HG03095 (cell line): Measurements from ENCODE around the gene NNT.
"Not testable (repeated sequence)": the region's sequence is repeated elsewhere in the genome, so short reads cannot be mapped to it uniquely, and the experiment has no call there.

ENCODE experiments used
- ATAC-seq: cut with Tn5 transposase; IDR thresholded peaks from one replicate; pipeline ENCODE4 v1.9.1; 2021; ENCODE audit warnings: moderate library complexity; ENCODE audit not compliant: unreplicated experiment

Gene NNT

DNA sequence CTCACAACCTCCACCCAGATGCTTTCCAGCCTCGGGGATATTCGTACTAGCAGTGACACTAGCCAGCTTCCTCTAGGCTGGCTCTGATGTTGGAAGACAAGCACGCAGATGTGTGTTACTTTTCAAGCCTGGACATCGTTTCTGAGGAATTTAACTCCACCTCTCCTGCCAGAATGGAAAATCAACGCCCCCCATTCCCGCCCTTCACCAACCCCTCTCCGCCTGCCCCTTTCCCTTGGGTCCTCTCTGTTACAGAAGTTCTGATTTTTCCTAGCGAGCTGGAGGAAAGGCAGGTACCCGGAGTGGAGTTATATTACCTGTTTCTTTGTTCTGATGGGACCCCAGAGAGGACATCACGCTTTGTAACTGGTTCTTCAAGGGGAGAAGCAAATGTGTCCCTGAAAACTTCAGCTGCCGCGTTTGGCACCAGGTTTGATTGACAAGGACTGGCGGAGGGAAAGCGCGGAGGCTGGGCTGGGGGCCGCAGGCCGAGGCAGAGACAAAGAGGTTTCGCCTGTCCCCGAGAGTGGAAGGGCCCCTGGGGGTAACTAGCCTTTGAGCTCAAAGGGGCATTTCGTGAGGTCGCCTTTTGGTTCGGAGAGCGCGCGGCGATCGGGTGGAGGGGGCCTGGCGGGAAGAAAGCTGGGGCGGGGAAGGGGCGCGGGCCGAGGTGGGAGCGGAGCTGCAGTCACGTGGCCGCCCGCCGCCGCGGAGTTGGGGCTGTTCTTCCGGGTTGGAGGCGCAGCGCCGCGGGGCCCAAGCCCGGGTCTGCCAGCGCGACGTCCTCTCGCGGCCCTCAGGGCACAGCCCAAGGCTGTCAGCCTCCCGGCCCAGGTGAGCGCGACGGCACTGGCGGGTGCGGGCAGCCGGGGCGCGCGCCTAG is at the start of gene NNT:
Gene NNT (plus strand): TSS at position 720 of the 883 bp plus-strand sequence. CDS start 6,016 bp downstream, outside the sequence.
- ATAC-seq: peak; percentile 76

DNA sequence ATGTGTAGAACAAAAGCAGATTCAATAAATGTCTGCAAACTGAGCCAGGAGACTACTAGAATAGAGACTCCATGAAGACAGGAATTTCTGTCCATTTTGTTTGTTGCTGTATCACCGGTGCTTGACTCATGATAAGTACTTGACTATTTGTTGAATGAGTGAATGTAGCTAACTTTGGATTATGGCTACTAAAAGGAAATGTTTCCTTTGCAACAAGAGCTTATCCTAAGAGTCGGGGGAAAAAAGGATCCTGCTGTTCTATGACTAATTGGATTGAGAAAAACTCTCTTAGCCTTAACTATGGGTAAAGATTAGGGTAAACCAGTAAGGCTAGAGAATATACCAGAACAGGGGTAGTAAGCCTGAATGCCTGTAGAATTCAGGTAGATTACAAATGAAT is 49.6 kb upstream of the NNT start:
- ATAC-seq: no peak

DNA sequence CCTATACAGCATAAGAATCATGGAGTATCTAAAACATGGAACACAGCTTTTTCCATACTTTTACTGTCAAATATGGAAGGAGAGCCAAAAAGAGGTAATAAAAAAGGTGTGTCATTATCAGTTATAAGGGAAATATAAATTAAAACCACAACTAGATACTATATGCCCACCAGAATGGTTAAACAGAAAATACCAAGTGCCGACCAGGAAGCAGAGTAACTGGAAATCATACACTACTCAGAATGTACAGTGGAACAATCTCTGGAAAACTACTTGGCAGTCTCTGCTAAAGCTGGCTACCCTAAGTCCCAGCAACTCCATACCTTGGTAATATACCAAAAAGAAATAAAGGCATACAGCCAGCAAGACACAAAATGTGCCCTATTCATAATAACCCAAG is 48.5 kb upstream of the NNT start:
- no peak for ATAC-seq

GRCh38 chr5:43555895-43556606 is 46.9 kb upstream of the NNT start:
- ATAC-seq: peak; percentile 30

DNA sequence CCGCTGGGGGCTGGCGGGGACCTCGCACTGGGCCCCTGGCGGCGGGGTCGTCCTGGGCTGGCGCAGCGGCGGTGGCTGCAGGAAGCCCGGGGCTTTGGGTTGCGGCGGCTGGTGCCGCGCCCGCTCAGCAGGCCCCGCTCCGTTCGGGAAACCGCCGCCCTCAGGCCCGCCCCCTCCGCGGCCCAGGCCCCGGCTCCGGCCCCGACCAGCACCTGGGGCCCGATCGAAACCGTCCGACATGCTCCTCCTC is 46.4 kb upstream of the NNT start:
- ATAC-seq: peak; percentile 88

GRCh38 chr5:43556857-43557542 is 46.0 kb upstream of the NNT start, which contains the start of gene PAIP1:
Gene PAIP1, minus strand, starts transcription at chr5:43557077. Its CDS starts 231 bp downstream, at chr5:43556846.
- ATAC-seq: peak; percentile 75

DNA sequence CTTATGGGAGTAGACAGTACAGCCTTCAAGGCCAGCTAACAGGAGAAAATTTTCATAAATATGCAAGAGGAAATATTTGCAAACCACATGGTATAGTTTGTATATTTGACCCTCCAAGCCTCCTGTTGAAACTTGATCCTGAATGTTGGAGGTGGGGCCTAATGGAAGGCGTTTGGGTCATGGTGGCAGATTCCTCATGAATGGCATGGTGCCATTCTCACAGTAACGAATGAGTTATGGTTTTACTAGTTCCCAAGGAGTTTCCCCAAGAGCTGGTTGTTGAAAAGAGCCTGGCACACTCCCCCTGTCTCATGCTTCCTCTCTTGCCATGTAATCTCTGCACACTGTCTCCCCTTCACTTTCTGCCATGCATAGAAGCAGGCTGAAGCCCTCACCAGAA is 42.9 kb upstream of the NNT start:
- ATAC-seq: no peak

GRCh38 chr5:43561356-43561755 is 41.6 kb upstream of the NNT start:
- no peak for ATAC-seq

DNA sequence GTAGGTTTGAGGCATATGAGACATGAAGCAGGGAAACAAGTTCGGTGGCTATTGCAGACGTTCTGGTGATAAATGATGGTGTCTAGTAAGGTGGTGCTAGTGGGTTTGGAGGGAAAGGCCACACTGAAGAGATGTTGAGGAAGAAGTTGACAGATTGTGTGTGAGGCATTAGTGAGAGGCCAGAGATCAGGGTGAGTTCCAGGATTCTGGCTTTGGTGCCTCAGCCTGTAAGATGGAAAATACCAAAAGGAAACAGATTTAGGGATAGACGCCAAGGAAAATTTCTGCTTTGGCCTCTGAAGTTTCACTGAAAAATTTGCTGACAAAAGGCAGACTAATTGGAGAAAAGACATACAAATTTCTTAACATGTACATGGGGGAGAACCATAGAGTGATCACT is 39.7 kb upstream of the NNT start:
- no peak for ATAC-seq

GRCh38 chr5:43564289-43564850 is 38.6 kb upstream of the NNT start:
- ATAC-seq: no peak

- ATAC-seq: no peak
Observed at GRCh38 chr5:43565043-43565442, 37.9 kb upstream of the NNT start.

DNA sequence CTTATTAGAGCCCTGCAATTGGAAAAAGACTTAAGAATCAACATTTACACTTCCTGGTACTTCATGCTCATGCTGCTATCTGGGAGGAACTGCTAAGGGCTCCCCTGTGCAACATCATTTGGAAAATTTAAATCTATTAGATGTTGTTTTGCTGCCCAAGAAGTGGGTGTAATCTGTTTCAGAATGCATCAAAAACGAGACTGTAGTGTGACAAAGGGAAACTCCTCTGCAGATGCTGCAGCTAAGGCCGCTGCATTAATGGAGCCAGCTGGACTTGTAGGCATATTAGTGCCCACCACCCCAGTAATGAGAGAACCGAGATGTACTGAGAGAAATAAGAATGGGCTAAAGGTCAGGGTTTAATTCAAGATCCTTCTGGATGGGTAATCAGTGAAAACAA is 35.0 kb upstream of the NNT start:
- no peak for ATAC-seq

GRCh38 chr5:43569236-43569746 is 33.7 kb upstream of the NNT start:
- no peak for ATAC-seq

DNA sequence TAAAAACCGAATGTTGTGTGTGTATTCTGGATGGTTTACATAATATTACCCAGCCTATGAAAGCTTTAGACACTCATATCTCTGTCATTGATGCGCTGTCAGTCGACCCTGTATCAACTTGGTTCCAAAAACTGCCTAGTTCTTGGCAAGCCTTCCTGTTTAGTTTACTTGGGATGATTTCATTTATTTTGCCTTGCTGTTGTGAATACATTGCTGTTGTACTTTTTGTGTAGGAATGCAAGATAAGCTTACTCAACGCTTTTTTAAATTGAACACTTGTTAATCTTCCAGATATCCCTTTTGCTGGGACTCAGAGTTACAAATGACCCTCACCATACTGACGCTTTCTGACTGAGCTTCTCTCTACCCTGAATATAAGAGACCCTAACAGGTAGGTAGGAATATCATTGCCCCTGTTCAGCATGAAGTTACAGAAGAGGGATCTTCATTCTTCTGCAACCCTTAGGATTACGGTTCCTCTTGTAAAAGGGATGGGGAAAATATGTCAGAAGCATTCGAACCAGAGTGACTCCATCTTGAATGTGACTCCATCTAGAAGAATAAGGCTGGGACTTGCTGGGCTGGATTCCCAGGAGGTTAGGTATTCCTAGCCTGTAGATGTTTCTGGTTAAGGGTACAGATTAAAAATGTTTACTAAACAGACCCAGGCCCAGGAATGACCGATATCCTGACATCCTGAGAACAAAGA is 32.4 kb upstream of the NNT start:
- ATAC-seq: no peak

DNA sequence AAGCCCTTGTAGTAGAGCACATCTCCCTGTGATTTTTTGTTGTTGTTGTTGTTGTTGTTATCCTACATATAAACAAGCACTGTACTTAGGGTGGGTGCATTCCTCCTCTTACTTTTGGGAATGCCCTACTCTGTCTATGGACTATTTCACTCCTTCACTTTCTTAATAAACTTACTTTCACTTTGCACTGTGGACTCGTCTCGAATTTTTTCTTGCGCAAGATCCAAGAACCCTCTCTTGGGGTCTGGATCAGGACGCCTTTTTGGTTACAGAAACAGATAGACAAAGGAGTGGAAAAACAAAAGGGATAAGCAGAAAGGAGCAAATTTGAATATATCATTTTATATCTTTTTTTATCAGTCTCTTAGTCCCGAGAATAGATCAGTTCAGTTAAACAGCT is 31.7 kb upstream of the NNT start:
- ATAC-seq: no peak

DNA sequence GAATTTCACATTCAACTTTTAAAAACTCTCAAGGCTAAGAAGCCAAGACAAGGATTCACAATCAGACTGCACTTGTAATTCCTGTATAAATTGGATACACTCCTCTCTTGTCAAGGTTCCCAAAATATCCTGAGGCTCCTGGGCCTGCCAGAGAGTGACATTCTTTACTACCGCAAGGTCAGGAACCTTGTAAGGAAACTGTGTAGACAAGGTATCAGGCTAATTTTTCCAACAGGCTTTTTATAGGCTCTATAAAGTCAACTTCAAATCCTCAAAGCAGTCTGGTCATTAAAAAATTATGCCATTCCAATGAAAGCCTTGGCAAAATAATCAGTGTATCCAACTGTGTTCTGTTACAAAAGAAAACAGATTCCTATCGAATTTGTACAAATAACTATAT is 30.6 kb upstream of the NNT start:
- no peak for ATAC-seq

DNA sequence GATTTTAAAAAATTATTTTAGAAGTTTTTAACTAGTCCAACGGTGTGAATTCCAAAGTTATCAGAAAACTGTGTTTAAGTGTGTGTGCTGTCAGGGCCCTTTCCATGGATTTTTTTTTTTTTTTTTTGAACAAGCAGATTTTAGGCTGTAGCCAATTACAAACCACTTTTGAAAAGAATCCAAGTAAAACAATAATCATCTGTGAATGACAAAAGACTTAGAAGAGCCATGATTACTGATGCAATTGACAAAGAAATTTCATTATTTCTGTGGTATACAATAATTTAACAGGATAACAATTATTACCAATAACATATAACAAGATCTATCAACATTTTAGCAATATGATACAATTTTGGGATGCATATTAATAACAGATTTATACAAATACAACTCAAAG is 29.9 kb upstream of the NNT start:
- no peak for ATAC-seq

DNA sequence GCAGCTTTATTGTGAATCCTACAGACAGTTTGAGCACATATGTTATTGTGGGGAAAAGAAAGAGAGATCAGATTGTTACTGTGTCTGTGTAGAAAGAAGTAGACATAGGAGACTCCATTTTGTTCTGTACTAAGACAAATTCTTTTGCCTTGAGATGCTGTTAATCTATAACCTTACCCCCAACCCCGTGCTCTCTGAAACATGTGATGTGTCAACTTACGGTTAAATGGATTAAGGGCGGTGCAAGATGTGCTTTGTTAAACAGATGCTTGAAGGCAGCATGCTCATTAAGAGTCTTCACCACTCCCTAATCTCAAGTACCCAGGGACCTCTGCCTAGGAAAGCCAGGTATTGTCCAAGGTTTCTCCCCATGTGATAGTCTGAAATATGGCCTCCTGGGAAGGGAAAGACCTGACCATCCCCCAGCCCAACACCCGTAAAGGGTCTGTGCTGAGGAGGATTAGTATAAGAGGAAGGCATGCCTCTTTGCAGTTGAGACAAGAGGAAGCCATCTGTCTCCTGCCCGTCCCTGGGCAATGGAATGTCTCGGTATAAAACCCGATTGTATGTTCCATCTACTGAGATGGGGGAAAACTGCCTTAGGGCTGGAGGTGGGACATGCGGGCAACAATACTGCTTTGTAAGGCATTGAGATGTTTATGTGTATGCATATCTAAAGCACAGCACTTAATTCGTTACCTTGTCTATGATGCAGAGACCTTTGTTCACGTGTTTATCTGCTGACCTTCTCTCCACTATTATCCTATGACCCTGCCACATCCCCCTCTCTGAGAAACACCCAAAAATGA is 22.4 kb upstream of the NNT start:
- not testable (repeated sequence) for ATAC-seq

GRCh38 chr5:43581398-43581797 is 21.6 kb upstream of the NNT start:
- no peak for ATAC-seq
